Measurements from ENCODE around the gene LPP. TPM values are rescaled to one million over a fixed set of nuclear protein-coding genes. Genes with fewer than 3 reads are reported as not detected.

LPP gene
- total and polyA plus RNA-seq, 2 of the 13 experiments (the other 11 are each of a cell fraction or from before 2014, with no cell fraction given) = 19.2 to 29.9 TPM

DNA sequence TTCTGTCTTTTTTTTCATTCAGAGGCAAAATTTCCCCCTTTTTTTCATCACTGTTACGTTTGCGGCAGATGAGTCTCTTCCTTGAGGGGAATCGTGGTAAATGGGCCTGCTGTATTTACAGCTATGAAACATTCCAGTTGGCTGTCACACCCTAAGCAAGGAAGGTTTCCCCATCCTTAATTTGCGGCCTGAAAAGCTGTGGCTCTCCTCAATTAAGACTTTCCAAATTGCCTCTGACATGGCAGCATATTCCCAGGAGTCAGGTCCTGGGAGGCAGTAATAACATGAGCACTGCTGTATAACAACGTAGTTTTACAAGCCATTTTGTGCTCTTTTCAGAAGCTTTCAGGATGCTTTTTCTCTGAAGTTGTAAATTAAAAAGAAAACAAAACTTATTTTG lies 420.9 kb downstream of the LPP start (continued):
- TF ChIP-seq, protein P1, sequence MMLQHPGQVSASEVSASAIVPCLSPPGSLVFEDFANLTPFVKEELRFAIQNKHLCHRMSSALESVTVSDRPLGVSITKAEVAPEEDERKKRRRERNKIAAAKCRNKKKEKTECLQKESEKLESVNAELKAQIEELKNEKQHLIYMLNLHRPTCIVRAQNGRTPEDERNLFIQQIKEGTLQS (CRISPR knock-in tag; IDR thresholded peaks at IDR 0.05) = no peak
- no peak for TF ChIP-seq SATB2 (CRISPR knock-in tag; IDR thresholded peaks at IDR 0.05)
- TF ChIP-seq POLR2A (IDR thresholded peaks at IDR 0.05; ENCODE audit: insufficient read depth in 1 of 2, low read depth in 2 of 2, low read length in 2 of 2) = no peak

GRCh38 chr3:188575501-188575900 lies 421.5 kb downstream of the LPP start:
- BruUV-seq (replicated peaks) = no TSS peak
- ChIA-PET POLR2A (no interaction called here), CTCF (ENCODE audit: low intra/inter-chr PET ratio, low total read pairs) (no interaction called here)
- Histone ChIP-seq H3K9ac (ENCODE audit: insufficient read depth, low read depth, low read length) (no peak overlapping the region), H3K27ac (ENCODE audit: extremely low read length, insufficient read depth, low read length) (no peak overlapping the region), H3K4me2 (ENCODE audit: low read depth, low read length) (no peak overlapping the region), H3K79me2 (ENCODE audit: insufficient read depth, low read length) (no peaks in the 10 kb centered on the region), H3K4me3 (replicated peaks in 1 of 3; ENCODE audit: insufficient read depth in 1 of 3, low read depth in 2 of 3, low read length in 3 of 3) (no peak overlapping the region), H2AFZ (ENCODE audit: low read length) (no peak overlapping the region), H3K9me3 (ENCODE audit: low read length) (no peaks in the 10 kb centered on the region), H4K20me1 (ENCODE audit: insufficient read depth, low read length) (no peaks in the 10 kb centered on the region), H3K36me3 (replicated peaks in 1 of 2; ENCODE audit: control insufficient read depth in 1 of 2, insufficient read depth in 2 of 2, low read length in 2 of 2) (peaks cover 1 to 6% of the 10 kb centered on the region in 2 experiments; a peak in 3 of 5 replicates), H3K4me1 (ENCODE audit: insufficient read depth, low read length) (peaks cover 3% of the 10 kb centered on the region), H3K27me3 (ENCODE audit: control insufficient read depth in 1 of 2, insufficient read depth in 2 of 2, low read length in 2 of 2) (no peaks in the 10 kb centered on the region)
- DNase-seq (ENCODE audit: low spot score) (no peak), ATAC-seq (no peak), FAIRE-seq (no peak)
- in situ Hi-C loops (cut with HindIII; ENCODE audit: extremely low pct_ligation_motif_present, low pct_unique_long_range_greater_than_20kb) = loop anchor here (25.0 kb wide), 1 partner anchor 838 kb away; the partner anchor contains the start of gene BCL6
- TF ChIP-seq ZFP62 (CRISPR knock-in tag; IDR thresholded peaks at IDR 0.05) (no peak), TGIF2 (CRISPR knock-in tag; IDR thresholded peaks at IDR 0.05) (no peak), MED13 (CRISPR knock-in tag; IDR thresholded peaks at IDR 0.05) (no peak), MLX (CRISPR knock-in tag; IDR thresholded peaks at IDR 0.05) (no peak), ISX (CRISPR knock-in tag; conservative IDR thresholded peaks at IDR 0.05) (no peak), ZNF652 (CRISPR knock-in tag; IDR thresholded peaks at IDR 0.05; ENCODE audit: borderline replicate concordance, low read depth) (no peak), TERF1 (CRISPR knock-in tag; IDR thresholded peaks at IDR 0.05) (no peak), TBL1XR1 (IDR thresholded peaks at IDR 0.05; ENCODE audit: borderline replicate concordance, low read length, partially characterized antibody) (no peak), ATM (IDR thresholded peaks at IDR 0.05; ENCODE audit: borderline replicate concordance) (no peak), HOXA5 (CRISPR knock-in tag; IDR thresholded peaks at IDR 0.05) (no peak)
- WGBS (ENCODE audit: low lambda C conversion rate) = 92% methylated on average over 6 of the region's 6 CpGs
- intact Hi-C loops (cut with micrococcal nuclease; ENCODE audit: unreplicated experiment) = no loop called here
